Activated CD4-positive, CD25-positive, alpha-beta regulatory T cell treated with anti-CD3 and anti-CD28 coated beads, Interleukin-2, amount 50 U/mL, for 16 hours (primary cell): Measurements from ENCODE around the gene METTL25B.

Source experiments
- DNase-seq: peaks from one replicate; pipeline ENCODE4 v3.0.0-alpha.2; 2020; ENCODE audit warnings: low read depth, low spot score

METTL25B gene

DNA sequence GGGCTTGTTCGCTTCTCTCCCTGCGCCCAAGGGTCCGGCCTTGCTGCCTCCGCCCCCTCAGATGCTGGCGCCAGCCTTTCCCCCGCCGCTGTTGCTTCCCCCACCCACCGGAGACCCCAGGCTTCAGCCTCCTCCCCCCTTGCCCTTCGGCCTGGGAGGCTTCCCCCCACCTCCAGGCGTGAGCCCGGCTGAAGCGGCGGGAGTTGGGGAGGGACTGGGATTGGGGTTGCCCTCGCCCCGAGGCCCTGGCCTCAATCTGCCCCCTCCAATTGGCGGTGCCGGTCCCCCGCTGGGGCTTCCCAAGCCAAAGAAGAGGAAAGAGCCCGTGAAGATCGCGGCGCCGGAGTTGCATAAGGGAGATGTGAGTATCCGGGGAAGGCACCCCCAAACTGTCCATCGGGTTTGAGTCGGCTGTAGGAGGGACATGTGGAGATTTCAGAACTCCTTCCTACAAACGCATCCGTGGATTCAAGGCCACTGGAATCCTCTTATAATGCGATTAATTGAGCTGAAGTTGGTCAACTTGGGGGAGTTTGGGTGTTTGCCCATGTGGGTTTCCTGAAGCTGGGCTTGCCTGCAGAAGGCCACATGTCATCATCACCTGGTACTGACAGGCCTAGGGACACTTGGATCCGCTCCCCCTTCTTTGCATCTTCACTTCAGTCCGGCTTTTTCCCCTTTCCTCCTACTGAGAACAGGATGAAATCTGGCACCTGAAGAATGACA, 39.8 kb downstream of the METTL25B start:
- DNase-seq: no peak

DNA sequence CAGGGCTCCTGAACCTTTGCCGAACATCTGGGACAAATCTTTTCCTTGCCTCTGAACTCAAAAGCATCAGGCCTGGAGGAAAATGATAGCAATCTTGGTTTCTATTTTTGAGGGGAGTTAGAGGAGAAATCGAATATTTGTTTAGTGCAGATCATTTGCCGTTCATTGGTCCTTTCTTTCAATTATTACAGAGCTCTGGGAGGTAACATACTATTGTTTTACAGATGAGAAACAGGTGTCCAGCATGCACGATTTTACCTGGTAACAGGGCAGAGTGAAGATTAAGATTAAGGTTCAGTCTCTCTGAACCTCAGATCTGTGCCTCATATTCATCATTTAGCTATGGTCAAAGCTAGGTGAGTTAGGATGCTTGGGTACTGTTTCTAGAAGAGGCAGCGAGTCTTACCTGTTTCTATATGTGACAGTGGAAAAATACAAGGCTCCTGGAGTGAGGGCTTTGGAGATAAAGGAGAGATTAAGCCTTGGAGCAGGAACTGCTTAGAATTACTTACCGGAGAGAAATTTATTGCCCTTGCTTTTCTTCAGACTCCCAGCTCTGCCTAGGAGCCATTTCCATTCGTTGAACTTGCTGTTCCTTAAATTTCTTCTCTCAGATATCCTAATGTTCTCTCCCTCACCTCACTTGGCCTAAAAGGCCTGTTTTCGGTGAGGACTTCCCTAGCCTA, 40.5 kb downstream of the METTL25B start:
- no peak for DNase-seq

DNA sequence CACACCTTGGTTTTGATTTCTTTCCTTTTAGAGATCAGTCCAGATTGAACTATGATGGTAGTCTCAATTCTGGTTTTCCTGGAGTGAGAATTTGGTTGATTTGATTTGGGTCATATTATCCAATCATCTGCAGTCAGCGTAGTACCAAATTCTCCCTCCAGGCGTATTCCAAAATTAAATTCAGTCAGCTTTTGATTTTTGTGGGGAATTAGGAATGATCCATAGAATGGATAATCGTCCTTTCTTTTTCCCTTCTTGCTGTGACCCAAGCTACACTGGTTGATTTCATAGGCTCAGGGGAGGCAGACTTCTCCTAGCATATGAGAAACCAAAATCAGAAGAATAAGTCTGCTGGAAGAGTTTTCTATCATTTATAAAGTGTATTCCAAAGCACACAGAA, 44.0 kb downstream of the METTL25B start:
- DNase-seq: no peak

DNA sequence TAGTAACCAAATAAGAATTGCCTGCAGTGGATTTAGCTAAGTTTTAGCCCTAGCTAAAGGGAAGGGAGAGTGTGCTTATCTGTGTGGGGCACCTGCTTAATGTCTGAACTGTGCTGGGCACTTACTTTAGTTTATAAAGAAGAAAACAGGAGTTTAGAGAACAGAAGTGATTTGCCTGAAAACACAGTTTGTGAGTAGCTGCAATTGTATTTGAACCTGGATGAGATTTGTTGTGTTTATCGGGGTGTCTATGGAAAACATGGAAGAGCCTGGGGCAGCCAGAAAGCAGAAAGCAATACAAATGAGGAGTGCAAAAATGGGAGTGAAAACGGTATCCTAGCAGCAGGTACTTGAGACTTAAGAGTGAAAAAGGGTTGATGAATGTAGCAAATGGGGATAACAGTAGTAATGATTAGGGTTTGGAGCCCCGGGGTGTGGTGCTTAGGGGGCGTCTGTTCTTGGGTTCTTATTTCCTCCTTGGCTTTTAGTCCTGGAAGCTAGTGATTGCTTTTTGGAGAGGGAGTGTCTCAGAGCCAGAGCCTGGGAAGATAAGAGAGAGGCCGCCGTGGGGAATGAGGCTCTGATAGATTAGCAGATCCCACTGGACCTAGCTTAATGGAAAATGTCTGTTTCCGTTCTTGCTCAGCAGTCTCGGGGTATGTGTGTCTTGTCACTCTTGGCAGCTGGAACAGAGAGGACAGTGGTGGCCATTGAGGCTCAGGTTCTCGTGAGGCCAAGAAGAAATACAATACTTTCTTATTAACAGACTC, 44.6 kb downstream of the METTL25B start:
- no peak for DNase-seq

DNA sequence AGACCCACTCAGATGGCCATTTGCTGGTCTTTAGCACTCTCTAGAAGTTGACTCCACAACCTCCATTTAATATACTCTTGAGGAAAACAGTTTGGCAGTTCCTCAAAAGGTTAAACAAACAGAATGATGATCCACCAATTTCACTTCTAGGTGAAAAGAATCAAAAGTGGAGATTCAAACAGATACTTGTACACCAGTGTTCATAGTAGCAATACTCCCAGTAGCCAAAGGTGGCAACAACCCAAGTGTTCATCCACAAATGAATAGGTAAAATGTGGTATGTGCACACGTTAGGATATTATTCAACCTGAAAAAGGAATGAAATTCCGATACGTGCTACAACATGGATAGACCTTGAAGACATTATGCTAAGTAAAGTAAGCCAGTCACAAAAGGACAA, 45.3 kb downstream of the METTL25B start:
- no peak for DNase-seq

DNA sequence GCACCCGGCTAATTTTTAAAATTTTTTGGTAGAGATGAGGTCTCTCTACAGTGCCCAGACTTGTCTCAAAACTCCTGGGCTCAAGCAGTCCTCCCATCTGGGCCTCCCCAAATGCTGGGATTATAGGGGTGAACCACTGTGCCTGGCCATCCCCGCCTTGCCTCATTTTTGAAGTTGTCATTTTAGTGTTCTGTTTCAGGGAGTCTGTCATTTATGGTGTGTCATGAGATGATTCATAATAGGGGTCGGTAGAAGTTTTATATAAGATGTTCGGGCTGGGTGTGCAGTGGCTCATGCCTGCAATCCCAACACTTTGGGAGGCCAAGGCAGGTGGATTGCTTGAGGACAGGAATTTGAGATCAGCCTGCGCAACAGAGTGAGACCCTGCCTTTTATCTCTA, 47.5 kb downstream of the METTL25B start:
- no peak for DNase-seq

DNA sequence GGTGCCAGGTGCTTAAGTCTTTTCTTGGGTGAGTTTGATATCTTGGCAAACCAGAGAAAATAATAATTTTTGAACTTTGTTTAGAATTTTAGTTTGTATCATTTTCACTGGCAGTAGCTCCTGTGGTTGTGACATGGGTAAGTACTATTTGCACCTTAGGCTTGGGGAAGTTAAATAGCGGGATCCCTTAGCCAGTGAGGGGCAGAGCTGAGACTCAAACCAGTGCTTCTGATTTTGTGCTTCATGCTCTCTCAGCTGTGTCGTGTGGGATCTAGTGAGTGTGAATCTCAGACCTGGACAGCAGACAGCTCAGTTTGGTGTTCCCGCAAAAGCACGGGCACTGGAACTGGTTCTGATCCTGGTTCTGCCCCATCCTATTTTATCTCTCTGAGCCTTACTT, 48.7 kb downstream of the METTL25B start:
- DNase-seq: no peak

DNA sequence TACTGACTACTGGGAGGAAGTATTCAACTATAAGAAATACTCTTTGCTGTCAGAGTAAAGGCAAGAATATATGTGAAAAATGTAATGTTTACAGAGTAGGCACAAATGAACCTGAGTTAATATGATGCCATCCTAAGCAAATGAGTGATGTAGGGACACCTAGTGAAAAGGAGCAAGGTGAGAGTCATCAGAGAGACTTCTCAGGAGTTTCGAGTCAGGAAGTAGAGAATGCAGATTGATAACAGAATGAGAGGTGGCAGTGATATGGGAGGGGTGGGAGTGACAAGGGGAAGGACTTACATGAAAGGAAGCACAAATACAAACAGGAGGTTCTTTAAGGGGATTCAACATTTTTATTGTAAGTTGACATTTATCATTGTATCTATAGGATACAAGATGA, 49.3 kb downstream of the METTL25B start:
- no peak for DNase-seq

DNA sequence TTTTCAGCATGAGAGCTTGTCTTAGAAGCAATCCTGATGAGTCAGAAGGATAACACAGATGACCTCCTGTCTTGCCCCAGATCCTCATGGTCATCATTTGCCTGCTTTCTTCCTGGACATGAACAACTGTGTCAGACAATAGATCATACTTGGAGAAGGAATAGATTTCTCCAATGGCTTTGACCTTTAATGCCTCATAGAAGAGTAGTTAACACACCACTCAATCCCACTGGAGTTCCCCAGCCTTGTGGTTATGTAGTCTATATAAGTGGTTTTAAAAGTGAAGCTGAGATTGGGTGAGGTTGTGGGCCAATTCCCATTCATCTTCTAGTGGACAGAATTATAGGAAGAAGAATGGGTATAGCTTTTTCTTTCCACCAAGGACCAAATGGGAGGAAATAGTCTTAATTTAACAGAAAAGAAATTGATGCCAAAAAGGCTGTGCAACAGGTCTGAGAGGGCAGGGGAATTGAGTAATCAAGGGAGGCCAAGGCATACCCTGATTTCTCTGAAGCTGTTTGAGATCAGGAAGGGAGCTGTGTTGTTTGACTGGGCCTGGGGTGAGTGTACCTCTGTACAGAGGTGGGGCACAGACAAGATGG, 53.4 kb downstream of the METTL25B start:
- DNase-seq: no peak

DNA sequence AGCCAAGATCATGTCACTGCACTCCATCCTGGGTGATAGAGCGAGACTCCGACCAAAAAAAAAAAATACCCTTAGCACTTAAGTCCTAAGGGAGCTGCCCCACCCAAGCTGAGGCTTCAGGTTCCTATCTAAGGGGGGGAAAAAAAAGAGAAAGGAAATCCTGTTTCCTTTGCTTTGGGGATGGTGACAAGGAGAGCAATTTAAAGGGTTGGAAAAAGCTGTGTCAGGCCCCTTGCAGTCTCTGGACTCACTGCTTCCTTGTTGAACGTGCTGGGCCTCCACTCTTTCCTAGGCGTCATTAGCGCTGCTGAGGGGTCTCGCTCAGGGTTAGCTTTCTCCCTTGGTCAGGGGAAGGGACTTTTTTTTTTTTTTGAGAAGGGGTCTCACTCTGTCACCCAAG, 57.2 kb downstream of the METTL25B start:
- no peak for DNase-seq
